HepG2 (cell line): ENCODE results near the gene NEDD4L. TPM values are rescaled to one million over a fixed set of nuclear protein-coding genes. Genes with fewer than 3 reads are reported as not detected.

Source experiments
- ATAC-seq: fragments of 200-7000 bp; cut with Tn5 transposase; 3 replicates; pipeline ENCODE4 v1.9.1; 2020; ENCODE audit warnings: mild to moderate bottlenecking, moderate library complexity
- BruUV-seq: library from RNA; stranded (reverse); fragments of 400-500 nt; replicated peaks from 2 replicates; lab custom pipeline; 2021; lab: Mats Ljungman, UMichigan
- CTCF ChIA-PET: fragments of 300-600 bp; formaldehyde crosslinking; extraction: SDS; loops from one replicate; lab custom pipeline; 2021; ENCODE audit warnings: low total read pairs, inconsistent platforms, low intra/inter-chr PET ratio; lab: Yijun Ruan, JAX
- POLR2A ChIA-PET: fragments of 350-600 bp; sonication (Branson Sonifier 250); formaldehyde crosslinking; loops from one replicate; lab custom pipeline; 2020; ENCODE audit warnings: antibody characterized with exemption, inconsistent platforms; lab: Yijun Ruan, JAX
- DNase-seq: peaks from one replicate; pipeline ENCODE4 v3.0.0-alpha.2; 2015; ENCODE audit warnings: low spot score
- FAIRE-seq: peaks from 3 replicates; lab custom pipeline; 2011; peaks lifted over from hg19 to GRCh38; lab: Jason Lieb, UNC
- H2AFZ ChIP-seq: one replicate; pipeline ENCODE4 v1.6.1; 2011; ENCODE audit warnings: low read length, inconsistent platforms
- H3K27ac ChIP-seq: fragments of 300-600 bp; 3 replicates; pipeline ENCODE4 v1.8.0; 2011; ENCODE audit warnings: mixed run types, mild to moderate bottlenecking, mixed read lengths, low read length, inconsistent platforms; ENCODE audit not compliant: insufficient read depth; ENCODE audit errors: extremely low read length
- H3K27me3 ChIP-seq, 2 experiments: fragments of 200-600 bp in 1 of 2; 2 replicates in 1 of 2; 3 replicates in 1 of 2; pipeline versions ENCODE4 v1.6.0 to v1.8.0; 2011; ENCODE audit warnings: low read length in 2 of 2, mild to moderate bottlenecking in 2 of 2, moderate library complexity in 2 of 2, inconsistent platforms in 1 of 2; ENCODE audit not compliant: insufficient read depth in 2 of 2, control insufficient read depth in 1 of 2
- H3K36me3 ChIP-seq, 2 experiments: fragments of 200-600 bp in 1 of 2; replicated peaks in 1 of 2; 2 replicates in 1 of 2; 3 replicates in 1 of 2; pipeline versions ENCODE4 v1.5.1 to v1.8.0; 2011; ENCODE audit warnings: low read length in 2 of 2, inconsistent platforms in 1 of 2; ENCODE audit not compliant: insufficient read depth in 2 of 2, control insufficient read depth in 1 of 2
- H3K4me1 ChIP-seq: 2 replicates; pipeline ENCODE4 v1.5.1; 2012; ENCODE audit warnings: low read length, inconsistent platforms; ENCODE audit not compliant: insufficient read depth
- H3K4me2 ChIP-seq: 2 replicates; pipeline ENCODE4 v1.6.0; 2011; ENCODE audit warnings: low read depth, low read length, inconsistent platforms
- H3K4me3 ChIP-seq, 3 experiments: fragments of 200-600 bp in 1 of 3; sonication (generic), shearing (Covaris generic) in 1 of 3; replicated peaks in 1 of 3; 2 replicates each; pipeline ENCODE4 v1.5.1; 2011 to 2016; ENCODE audit warnings: low read length in 3 of 3, inconsistent platforms in 2 of 3, low read depth in 2 of 3, mild to moderate bottlenecking in 2 of 3, control low read depth in 1 of 3, mixed read lengths in 1 of 3; ENCODE audit not compliant: insufficient read depth in 1 of 3
- H3K79me2 ChIP-seq: one replicate; pipeline ENCODE4 v1.6.1; 2011; ENCODE audit warnings: low read length, inconsistent platforms; ENCODE audit not compliant: insufficient read depth
- H3K9ac ChIP-seq: 2 replicates; pipeline ENCODE4 v1.6.0; 2011; ENCODE audit warnings: mild to moderate bottlenecking, low read depth, low read length, inconsistent platforms; ENCODE audit not compliant: insufficient read depth
- H3K9me3 ChIP-seq: 2 replicates; pipeline ENCODE4 v1.5.1; 2012; ENCODE audit warnings: mild to moderate bottlenecking, low read length
- H4K20me1 ChIP-seq: 2 replicates; pipeline ENCODE4 v1.6.0; 2011; ENCODE audit warnings: inconsistent platforms, mild to moderate bottlenecking, low read length, moderate library complexity; ENCODE audit not compliant: insufficient read depth
- KDM5A ChIP-seq: fragments of 200-600 bp; sonication (generic); IDR thresholded peaks from 2 replicates; pipeline ENCODE4 v1.7.0; 2018; ENCODE audit warnings: antibody characterized with exemption, mild to moderate bottlenecking, low read length, borderline replicate concordance
- PHB2 ChIP-seq: fragments of 450-650 bp; IDR thresholded peaks from 2 replicates; pipeline ENCODE4 v1.6.1; 2018; ENCODE audit not compliant: partially characterized antibody
- PITX1 ChIP-seq: sonication (generic); formaldehyde crosslinking; IDR thresholded peaks from 2 replicates; pipeline ENCODE4 v1.5.1; 2020; ENCODE audit warnings: mild to moderate bottlenecking, missing genetic modification reagents
- SALL1 ChIP-seq: sonication (generic); formaldehyde crosslinking; IDR thresholded peaks from 2 replicates; pipeline ENCODE4 v1.8.0; 2022; ENCODE audit warnings: mild to moderate bottlenecking, missing genetic modification reagents
- ZFP82 ChIP-seq: sonication (generic); formaldehyde crosslinking; IDR thresholded peaks from 2 replicates; pipeline ENCODE4 v1.5.1; 2020; ENCODE audit warnings: mild to moderate bottlenecking, missing genetic modification reagents, borderline replicate concordance
- ZIK1 ChIP-seq: sonication (generic); formaldehyde crosslinking; IDR thresholded peaks from 2 replicates; pipeline ENCODE4 v1.5.0; 2020; ENCODE audit warnings: mild to moderate bottlenecking, low read depth, missing genetic modification reagents, borderline replicate concordance
- ZNF549 ChIP-seq: sonication (generic); formaldehyde crosslinking; IDR thresholded peaks from 2 replicates; pipeline ENCODE4 v1.5.0; 2020; ENCODE audit warnings: missing genetic modification reagents
- ZNF776 ChIP-seq: sonication (generic); formaldehyde crosslinking; IDR thresholded peaks from 2 replicates; pipeline ENCODE4 v1.4.0; 2020; ENCODE audit warnings: mild to moderate bottlenecking, missing genetic modification reagents
- ZNF839 ChIP-seq: sonication (generic); formaldehyde crosslinking; IDR thresholded peaks from 2 replicates; pipeline ENCODE4 v1.4.0; 2020; ENCODE audit warnings: missing genetic modification reagents, mild to moderate bottlenecking, borderline replicate concordance
- WGBS: methylation state at CpG from one replicate; pipeline ENCODE4 v1.1.6; 2017; ENCODE audit warnings: low lambda C conversion rate; 5-methylcytosine and 5-hydroxymethylcytosine counted together
- in situ Hi-C: cut with HindIII; loops from 2 replicates; pipeline ENCODE4 v1.10.0; 2017; ENCODE audit warnings: low pct_unique_long_range_greater_than_20kb; ENCODE audit not compliant: extremely low pct_ligation_motif_present
- intact Hi-C: fragments of 100-400 bp; cut with micrococcal nuclease; formaldehyde crosslinking; loops from one replicate; pipeline ENCODE4 v1.10.0; 2022; ENCODE audit not compliant: unreplicated experiment
- polyA plus RNA-seq, 8 experiments: library from polyadenylated mRNA; depleted of rRNA in 3 of 8; stranded (reverse) in 7 of 8; unstranded in 1 of 8; fragments of >200 nt; fragmentation: Illumina TruSeq in 4 of 8; extraction: Trizol in 4 of 8; gene quantifications; 2 replicates each; pipeline versions ENCODE4 v1.2.1 to v1.2.3, GENCODE V29; 2011 to 2016; ENCODE audit warnings: low read depth in 4 of 8, missing spikeins in 1 of 8, mixed read lengths in 1 of 8; ENCODE audit not compliant: insufficient read depth in 1 of 8
- total RNA-seq, 5 experiments: library from RNA; depleted of rRNA; stranded (reverse); fragments of >200 nt; fragmentation: Illumina TruSeq; extraction: Trizol; gene quantifications; 2 replicates each; pipeline ENCODE4 v1.2.3, GENCODE V29; 2016; ENCODE audit warnings: low read depth in 1 of 5
- TF ChIP-seq, protein P1 (sequence below): sonication (generic); formaldehyde crosslinking; IDR thresholded peaks from 2 replicates; pipeline ENCODE4 v1.4.0; 2020; ENCODE audit warnings: mild to moderate bottlenecking, missing genetic modification reagents
- TF ChIP-seq, protein P2 (sequence below), 2 experiments: IDR thresholded peaks; 2 replicates each; pipeline ENCODE4 v1.6.1; 2011 to 2012; ENCODE audit warnings: low read length in 2 of 2, borderline replicate concordance in 1 of 2, low read depth in 1 of 2, mild to moderate bottlenecking in 1 of 2, moderate library complexity in 1 of 2
- TF ChIP-seq, protein P3 (sequence below): sonication (generic); formaldehyde crosslinking; IDR thresholded peaks from 2 replicates; pipeline ENCODE4 v1.5.0; 2020; ENCODE audit warnings: missing genetic modification reagents
- TF ChIP-seq, protein P4 (sequence below): conservative IDR thresholded peaks from 2 replicates; pipeline ENCODE4 v1.6.1; 2018; ENCODE audit warnings: missing genetic modification reagents
- TF ChIP-seq, protein P5 (sequence below): sonication (generic); formaldehyde crosslinking; IDR thresholded peaks from 2 replicates; pipeline ENCODE4 v1.8.0; 2022; ENCODE audit warnings: mild to moderate bottlenecking, missing genetic modification reagents, moderate library complexity

NEDD4L gene
- total and polyA plus RNA-seq, 2 of the 13 experiments (the other 11 are each of a cell fraction or from before 2014, with no cell fraction given) = 168 to 390 TPM

DNA sequence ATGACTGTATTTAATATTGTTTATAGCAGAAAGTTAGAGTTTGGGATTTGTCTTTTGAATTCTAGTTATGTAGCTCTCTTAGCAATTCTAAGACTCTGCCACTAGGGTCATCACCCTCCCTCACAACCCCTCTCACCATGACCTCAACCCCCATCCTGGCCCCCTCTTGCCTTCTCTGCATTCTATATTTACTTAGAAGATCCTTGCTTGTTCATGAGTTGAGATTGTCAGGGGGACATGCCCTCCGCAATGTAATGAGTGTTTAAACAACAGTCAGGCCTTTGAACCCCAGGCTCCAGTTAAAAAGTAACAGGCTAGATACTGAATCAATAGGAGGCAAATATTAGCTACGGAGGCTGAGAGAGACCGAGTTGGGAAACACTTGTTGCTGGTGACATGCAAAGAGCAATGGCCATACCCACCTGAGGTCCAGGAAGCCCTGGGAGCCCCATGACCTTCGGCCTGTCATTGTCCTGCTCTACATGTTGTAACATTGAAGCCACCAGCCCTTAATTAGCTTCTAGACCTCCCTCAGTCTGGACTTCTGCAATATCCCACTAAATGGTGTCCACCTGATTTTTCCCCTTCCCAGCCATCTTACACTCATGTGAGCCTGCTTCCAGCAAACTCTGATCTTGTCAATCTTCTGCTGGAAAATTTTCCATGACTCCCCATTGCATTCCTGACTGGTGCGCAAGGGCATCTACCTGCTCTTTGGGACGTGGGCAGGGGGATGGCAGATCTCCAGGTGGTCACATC lies 363.8 kb downstream of the NEDD4L start:
- FAIRE-seq (peak; percentile 99), ATAC-seq (peak; percentile 74), DNase-seq (peak; percentile 100)
- Histone ChIP-seq H3K9ac (peak overlapping the region; percentile 88), H3K4me1 (peaks cover 99% of the 10 kb centered on the region), H4K20me1 (no peaks in the 10 kb centered on the region), H3K79me2 (peaks cover 16% of the 10 kb centered on the region), H3K9me3 (no peaks in the 10 kb centered on the region), H3K4me2 (peak overlapping the region; percentile 73), H3K36me3 (no peaks in the 10 kb centered on the region), H3K27me3 (no peaks in the 10 kb centered on the region), H3K4me3 (peak overlapping the region in 1 of 3 experiments; percentile 47; a peak in 1 of 6 replicates), H3K27ac (peak overlapping the region; percentile 98), H2AFZ (no peak overlapping the region)
- ChIA-PET CTCF (interaction anchor here (1.6 kb wide), 1 partner anchor 86 kb away, joined by 12 read pairs; no protein-coding TSS in a partner anchor), POLR2A (interaction anchor here (0.6 to 9.1 kb wide), 32 partner anchors 8 to 1478 kb away, joined by 3 to 181 read pairs (median 4); partner anchors contain the start of gene NEDD4L)
- intact Hi-C loops = loop anchor here (1.0 to 10.0 kb wide), 3 partner anchors 8 to 85 kb away; no protein-coding TSS in a partner anchor
- 6% methylated on average over 6 of the region's 6 CpGs for WGBS
- in situ Hi-C loops = loop anchor here (5.0 kb wide), 2 partner anchors 84 to 354 kb away; no protein-coding TSS in a partner anchor
- no TSS peak for BruUV-seq
- no peak; the same call in 1 of the 2 replicates for TF ChIP-seq KDM5A
- TF ChIP-seq, protein P1, sequence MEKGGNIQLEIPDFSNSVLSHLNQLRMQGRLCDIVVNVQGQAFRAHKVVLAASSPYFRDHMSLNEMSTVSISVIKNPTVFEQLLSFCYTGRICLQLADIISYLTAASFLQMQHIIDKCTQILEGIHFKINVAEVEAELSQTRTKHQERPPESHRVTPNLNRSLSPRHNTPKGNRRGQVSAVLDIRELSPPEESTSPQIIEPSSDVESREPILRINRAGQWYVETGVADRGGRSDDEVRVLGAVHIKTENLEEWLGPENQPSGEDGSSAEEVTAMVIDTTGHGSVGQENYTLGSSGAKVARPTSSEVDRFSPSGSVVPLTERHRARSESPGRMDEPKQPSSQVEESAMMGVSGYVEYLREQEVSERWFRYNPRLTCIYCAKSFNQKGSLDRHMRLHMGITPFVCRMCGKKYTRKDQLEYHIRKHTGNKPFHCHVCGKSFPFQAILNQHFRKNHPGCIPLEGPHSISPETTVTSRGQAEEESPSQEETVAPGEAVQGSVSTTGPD (CRISPR knock-in tag) = no peak
- no peak; the same call in 1 of the 2 replicates for TF ChIP-seq ZNF839 (CRISPR knock-in tag)
- TF ChIP-seq, protein P2, sequence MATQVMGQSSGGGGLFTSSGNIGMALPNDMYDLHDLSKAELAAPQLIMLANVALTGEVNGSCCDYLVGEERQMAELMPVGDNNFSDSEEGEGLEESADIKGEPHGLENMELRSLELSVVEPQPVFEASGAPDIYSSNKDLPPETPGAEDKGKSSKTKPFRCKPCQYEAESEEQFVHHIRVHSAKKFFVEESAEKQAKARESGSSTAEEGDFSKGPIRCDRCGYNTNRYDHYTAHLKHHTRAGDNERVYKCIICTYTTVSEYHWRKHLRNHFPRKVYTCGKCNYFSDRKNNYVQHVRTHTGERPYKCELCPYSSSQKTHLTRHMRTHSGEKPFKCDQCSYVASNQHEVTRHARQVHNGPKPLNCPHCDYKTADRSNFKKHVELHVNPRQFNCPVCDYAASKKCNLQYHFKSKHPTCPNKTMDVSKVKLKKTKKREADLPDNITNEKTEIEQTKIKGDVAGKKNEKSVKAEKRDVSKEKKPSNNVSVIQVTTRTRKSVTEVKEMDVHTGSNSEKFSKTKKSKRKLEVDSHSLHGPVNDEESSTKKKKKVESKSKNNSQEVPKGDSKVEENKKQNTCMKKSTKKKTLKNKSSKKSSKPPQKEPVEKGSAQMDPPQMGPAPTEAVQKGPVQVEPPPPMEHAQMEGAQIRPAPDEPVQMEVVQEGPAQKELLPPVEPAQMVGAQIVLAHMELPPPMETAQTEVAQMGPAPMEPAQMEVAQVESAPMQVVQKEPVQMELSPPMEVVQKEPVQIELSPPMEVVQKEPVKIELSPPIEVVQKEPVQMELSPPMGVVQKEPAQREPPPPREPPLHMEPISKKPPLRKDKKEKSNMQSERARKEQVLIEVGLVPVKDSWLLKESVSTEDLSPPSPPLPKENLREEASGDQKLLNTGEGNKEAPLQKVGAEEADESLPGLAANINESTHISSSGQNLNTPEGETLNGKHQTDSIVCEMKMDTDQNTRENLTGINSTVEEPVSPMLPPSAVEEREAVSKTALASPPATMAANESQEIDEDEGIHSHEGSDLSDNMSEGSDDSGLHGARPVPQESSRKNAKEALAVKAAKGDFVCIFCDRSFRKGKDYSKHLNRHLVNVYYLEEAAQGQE (IDR thresholded peaks at IDR 0.05; ENCODE audit: borderline replicate concordance in 1 of 2, low read depth in 1 of 2, low read length in 2 of 2) = peak in 1 of 2 experiments; percentile 82; a peak in 2 of 4 replicates
- TF ChIP-seq, protein P3, sequence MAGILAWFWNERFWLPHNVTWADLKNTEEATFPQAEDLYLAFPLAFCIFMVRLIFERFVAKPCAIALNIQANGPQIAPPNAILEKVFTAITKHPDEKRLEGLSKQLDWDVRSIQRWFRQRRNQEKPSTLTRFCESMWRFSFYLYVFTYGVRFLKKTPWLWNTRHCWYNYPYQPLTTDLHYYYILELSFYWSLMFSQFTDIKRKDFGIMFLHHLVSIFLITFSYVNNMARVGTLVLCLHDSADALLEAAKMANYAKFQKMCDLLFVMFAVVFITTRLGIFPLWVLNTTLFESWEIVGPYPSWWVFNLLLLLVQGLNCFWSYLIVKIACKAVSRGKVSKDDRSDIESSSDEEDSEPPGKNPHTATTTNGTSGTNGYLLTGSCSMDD (CRISPR knock-in tag) = no peak
- no peak for TF ChIP-seq PHB2
- TF ChIP-seq, protein P4, sequence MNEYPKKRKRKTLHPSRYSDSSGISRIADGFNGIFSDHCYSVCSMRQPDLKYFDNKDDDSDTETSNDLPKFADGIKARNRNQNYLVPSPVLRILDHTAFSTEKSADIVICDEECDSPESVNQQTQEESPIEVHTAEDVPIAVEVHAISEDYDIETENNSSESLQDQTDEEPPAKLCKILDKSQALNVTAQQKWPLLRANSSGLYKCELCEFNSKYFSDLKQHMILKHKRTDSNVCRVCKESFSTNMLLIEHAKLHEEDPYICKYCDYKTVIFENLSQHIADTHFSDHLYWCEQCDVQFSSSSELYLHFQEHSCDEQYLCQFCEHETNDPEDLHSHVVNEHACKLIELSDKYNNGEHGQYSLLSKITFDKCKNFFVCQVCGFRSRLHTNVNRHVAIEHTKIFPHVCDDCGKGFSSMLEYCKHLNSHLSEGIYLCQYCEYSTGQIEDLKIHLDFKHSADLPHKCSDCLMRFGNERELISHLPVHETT = 0 out of 2 replicates have a peak, but pooled peaks have one; percentile 57
- TF ChIP-seq, protein P5, sequence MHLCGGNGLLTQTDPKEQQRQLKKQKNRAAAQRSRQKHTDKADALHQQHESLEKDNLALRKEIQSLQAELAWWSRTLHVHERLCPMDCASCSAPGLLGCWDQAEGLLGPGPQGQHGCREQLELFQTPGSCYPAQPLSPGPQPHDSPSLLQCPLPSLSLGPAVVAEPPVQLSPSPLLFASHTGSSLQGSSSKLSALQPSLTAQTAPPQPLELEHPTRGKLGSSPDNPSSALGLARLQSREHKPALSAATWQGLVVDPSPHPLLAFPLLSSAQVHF (CRISPR knock-in tag) = no peak
- TF ChIP-seq PITX1 (CRISPR knock-in tag) = peak; percentile 97
- no peak for TF ChIP-seq ZNF776 (CRISPR knock-in tag)
- no peak for TF ChIP-seq ZIK1
- TF ChIP-seq SALL1 (CRISPR knock-in tag) = peak; percentile 92
- no peak for TF ChIP-seq ZFP82 (CRISPR knock-in tag)
- TF ChIP-seq ZNF549 = no peak
